ENCODE measurements around the gene P3H3.

P3H3 gene

GRCh38 chr12:6827982-6828780 is at the start of gene P3H3:
Gene P3H3 (plus strand): TSS chr12:6828407. CDS start chr12:6828441, 34 bp downstream.
- peaks cover 1% of the 10 kb centered on the region; the same call in 1 of the 2 replicates for H3K36me3 ChIP-seq (ENCODE audit: insufficient read depth, low read length)
- peak within 1 kb of the TSS; percentile 77 for H3K4me3 ChIP-seq (ENCODE audit: low read length, poor library complexity, severe bottlenecking)
- no peaks in the 10 kb centered on the region for H3K9me2 ChIP-seq (replicated peaks; ENCODE audit: low read depth, low read length)
- H4K20me1 ChIP-seq (ENCODE audit: insufficient read depth, low read length, poor library complexity, severe bottlenecking): no peaks in the 10 kb centered on the region
- H3K79me2 ChIP-seq (ENCODE audit: insufficient read depth, low read length): peaks cover 25% of the 10 kb centered on the region; the same call in 1 of the 2 replicates
- H2AFZ ChIP-seq (ENCODE audit: low read length): peak within 1 kb of the TSS; percentile 69
- H3K27me3 ChIP-seq (ENCODE audit: insufficient read depth, low read length, poor library complexity, severe bottlenecking): no peaks in the 10 kb centered on the region
- peaks cover 21% of the 10 kb centered on the region for H3K4me1 ChIP-seq (ENCODE audit: insufficient read depth, low read length, poor library complexity, severe bottlenecking)
- TF ChIP-seq EZH2phosphoT487 (IDR thresholded peaks at IDR 0.05; ENCODE audit: borderline replicate concordance): no peak
- peak; percentile 15; the same call in 1 of the 2 replicates for TF ChIP-seq CTCF (conservative IDR thresholded peaks at IDR 0.05; ENCODE audit: low read length)
- H3K9ac ChIP-seq (ENCODE audit: low read depth, low read length, poor library complexity, severe bottlenecking): peak within 1 kb of the TSS; percentile 89
- H3K9me3 ChIP-seq (ENCODE audit: insufficient read depth, low read depth, low read length): no peaks in the 10 kb centered on the region
- peak within 1 kb of the TSS; percentile 77 for H3K4me2 ChIP-seq (ENCODE audit: low read depth, low read length, poor library complexity, severe bottlenecking)
- no peaks in the 10 kb centered on the region for H3F3A ChIP-seq (ENCODE audit: low read depth)

- Histone ChIP-seq H3K79me2 (ENCODE audit: insufficient read depth, low read length) (no peaks in the 10 kb centered on the region), H4K20me1 (ENCODE audit: insufficient read depth, low read length, poor library complexity, severe bottlenecking) (no peaks in the 10 kb centered on the region), H3K4me3 (ENCODE audit: low read length, poor library complexity, severe bottlenecking) (peak overlapping the region; percentile 46), H3K4me1 (ENCODE audit: insufficient read depth, low read length, poor library complexity, severe bottlenecking) (peaks cover 4% of the 10 kb centered on the region), H3K27me3 (ENCODE audit: insufficient read depth, low read length, poor library complexity, severe bottlenecking) (no peaks in the 10 kb centered on the region), H2AFZ (ENCODE audit: low read length) (peak overlapping the region; percentile 35; the same call in 1 of the 2 replicates), H3K4me2 (ENCODE audit: low read depth, low read length, poor library complexity, severe bottlenecking) (peak overlapping the region; percentile 53), H3K9ac (ENCODE audit: low read depth, low read length, poor library complexity, severe bottlenecking) (peak overlapping the region; percentile 34), H3K9me3 (ENCODE audit: insufficient read depth, low read depth, low read length) (no peaks in the 10 kb centered on the region), H3K9me2 (replicated peaks; ENCODE audit: low read depth, low read length) (no peaks in the 10 kb centered on the region), H3F3A (ENCODE audit: low read depth) (no peaks in the 10 kb centered on the region), H3K36me3 (ENCODE audit: insufficient read depth, low read length) (no peaks in the 10 kb centered on the region)
- TF ChIP-seq CTCF (conservative IDR thresholded peaks at IDR 0.05; ENCODE audit: low read length) (peak; percentile 95), EZH2phosphoT487 (IDR thresholded peaks at IDR 0.05; ENCODE audit: borderline replicate concordance) (no peak)
These were observed 49.3 kb upstream of the P3H3 start for GRCh38 chr12:6778574-6779550.

- Histone ChIP-seq H2AFZ (ENCODE audit: low read length) (no peak overlapping the region), H3K4me3 (ENCODE audit: low read length, poor library complexity, severe bottlenecking) (no peak overlapping the region), H3K27me3 (ENCODE audit: insufficient read depth, low read length, poor library complexity, severe bottlenecking) (no peaks in the 10 kb centered on the region), H3F3A (ENCODE audit: low read depth) (no peaks in the 10 kb centered on the region), H3K4me2 (ENCODE audit: low read depth, low read length, poor library complexity, severe bottlenecking) (no peak overlapping the region), H3K36me3 (ENCODE audit: insufficient read depth, low read length) (no peaks in the 10 kb centered on the region), H3K9me2 (replicated peaks; ENCODE audit: low read depth, low read length) (no peaks in the 10 kb centered on the region), H3K79me2 (ENCODE audit: insufficient read depth, low read length) (no peaks in the 10 kb centered on the region), H3K9ac (ENCODE audit: low read depth, low read length, poor library complexity, severe bottlenecking) (no peak overlapping the region), H3K4me1 (ENCODE audit: insufficient read depth, low read length, poor library complexity, severe bottlenecking) (peaks cover 4% of the 10 kb centered on the region), H3K9me3 (ENCODE audit: insufficient read depth, low read depth, low read length) (no peaks in the 10 kb centered on the region), H4K20me1 (ENCODE audit: insufficient read depth, low read length, poor library complexity, severe bottlenecking) (no peaks in the 10 kb centered on the region)
- TF ChIP-seq EZH2phosphoT487 (IDR thresholded peaks at IDR 0.05; ENCODE audit: borderline replicate concordance): no peak
- no peak for TF ChIP-seq CTCF (conservative IDR thresholded peaks at IDR 0.05; ENCODE audit: low read length)
These were observed 48.3 kb upstream of the P3H3 start for GRCh38 chr12:6779708-6780432.
